AG20443 (cell line): ENCODE data around the gene SPTB.
A peak's percentile ranks its signal among the peaks of the same experiment; 100 is the strongest.

ENCODE experiments used
- DNase-seq: peaks from one replicate; pipeline ENCODE4 v3.0.0; 2012; ENCODE audit warnings: low spot score, mixed read lengths

Gene SPTB

DNA sequence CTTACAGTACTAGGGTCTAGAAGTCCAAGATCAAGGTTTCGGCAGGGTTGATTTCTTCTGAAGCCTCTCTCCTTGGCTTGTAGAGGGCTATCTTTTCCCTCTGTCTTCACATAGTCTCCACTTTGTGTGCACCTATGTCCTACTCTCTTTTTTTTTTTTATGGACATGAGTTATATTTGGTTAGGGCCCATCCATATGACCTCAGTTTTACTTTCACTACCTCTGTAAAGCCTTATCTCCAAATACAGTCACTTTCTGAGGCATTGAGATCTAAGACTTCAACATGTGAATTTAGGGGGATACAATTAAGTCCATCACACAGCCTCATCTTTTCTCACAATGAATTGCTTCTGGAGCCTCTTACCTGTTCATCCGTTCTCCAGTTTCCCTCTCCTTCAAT is 5.9 kb upstream of the SPTB start:
- DNase-seq = no peak

DNA sequence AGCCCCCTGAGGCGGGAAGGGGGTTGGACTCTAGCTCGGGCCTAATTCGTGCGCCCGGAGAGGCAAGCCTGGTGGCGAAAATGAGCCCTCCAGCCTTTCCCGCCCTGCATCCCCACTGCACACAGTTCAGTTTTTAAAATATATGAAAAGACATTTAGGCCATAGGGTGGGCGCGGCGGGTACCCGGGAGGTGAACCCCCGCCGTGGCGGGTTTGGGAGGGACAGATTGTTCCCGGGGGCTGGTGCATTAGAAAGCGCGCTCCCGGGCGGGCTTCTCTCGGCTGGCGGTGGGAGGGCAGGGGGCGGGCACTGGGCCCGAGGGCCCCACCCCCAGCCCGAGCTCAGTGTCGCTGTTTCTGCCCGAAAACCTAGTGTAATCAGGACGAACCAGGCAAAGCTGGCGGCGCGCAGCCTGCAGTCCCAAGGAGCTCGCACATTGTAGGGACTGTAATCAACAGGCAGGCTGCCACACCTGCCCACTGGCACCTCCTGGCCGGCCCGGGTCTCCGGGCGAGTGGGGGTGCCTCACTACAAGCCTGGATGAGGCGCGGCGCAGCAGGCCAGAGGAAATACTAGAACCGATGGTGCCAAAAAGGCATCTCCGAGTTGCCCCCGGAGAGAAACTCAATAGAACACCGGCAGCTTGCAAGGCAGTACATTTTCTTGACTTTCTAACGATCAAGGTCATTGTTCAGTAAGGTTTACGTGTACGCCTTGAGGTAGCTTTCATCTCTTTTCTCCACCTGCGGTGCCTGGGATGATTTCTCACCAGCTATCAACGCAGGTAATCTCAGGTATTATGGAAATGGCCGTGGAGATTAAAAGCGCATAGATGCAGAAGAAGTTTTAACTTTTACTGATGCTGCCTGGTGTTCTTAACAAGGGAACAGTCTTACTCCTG is 764 bp upstream of the SPTB start:
- DNase-seq = peak; percentile 47

DNA sequence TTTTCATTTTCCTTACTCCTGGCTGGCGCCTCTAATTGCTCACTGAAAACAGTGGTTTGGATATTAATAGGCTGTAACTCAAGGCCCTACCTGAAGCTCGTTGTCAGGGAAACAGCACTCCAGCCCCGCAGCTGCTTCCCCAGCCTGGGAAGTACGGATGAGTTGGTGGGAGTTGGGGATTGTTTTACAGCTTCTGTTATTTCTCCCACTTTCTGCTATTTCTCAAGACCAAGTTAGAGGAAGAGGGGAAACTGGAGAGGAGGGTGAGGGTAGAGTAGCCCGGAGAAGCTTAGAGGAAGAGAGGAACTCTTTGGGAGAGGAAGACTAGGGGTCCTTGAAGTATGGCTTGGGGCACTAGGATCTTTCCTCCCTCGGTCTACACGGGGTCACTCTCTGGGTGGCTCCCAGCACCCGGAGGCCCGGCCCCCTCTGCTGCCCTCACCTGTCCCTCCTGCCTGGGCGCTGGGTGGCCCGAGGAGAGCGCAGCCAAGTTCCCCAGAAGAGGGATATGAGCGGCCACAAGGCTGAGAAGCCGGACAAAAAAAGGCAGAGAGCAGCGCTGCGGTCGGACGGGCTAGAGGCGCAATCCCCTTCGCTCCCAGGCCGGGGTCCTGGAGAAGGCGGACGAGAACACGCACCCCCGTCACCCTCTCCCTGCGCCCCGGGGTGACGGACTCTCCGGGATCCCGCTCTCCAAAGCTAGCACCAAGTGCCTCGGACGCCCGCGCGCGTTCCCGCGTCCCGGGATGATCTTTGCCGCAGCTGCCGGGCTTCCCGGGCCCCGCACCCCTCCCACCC is 671 bp downstream of the SPTB start:
- DNase-seq = peak; percentile 26

DNA sequence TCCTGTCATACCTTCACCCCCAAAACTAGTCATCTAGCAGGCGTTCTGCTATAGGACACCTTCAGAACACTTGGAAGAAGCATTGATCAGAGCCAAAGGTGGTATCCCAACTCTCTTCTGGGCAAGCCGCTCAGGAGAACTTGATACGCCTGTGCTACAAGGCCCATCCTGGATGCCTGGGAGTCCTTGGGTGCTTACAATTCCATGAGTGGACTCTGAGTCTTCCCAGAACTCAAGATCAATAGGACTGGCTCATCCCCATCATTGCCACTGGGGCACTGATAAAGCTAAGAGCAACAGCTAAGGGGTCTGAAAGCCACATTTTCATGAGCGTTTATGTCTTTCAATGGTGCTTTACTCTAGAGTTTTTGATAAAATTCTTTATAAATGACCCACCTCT is 1.9 kb downstream of the SPTB start:
- DNase-seq = no peak

DNA sequence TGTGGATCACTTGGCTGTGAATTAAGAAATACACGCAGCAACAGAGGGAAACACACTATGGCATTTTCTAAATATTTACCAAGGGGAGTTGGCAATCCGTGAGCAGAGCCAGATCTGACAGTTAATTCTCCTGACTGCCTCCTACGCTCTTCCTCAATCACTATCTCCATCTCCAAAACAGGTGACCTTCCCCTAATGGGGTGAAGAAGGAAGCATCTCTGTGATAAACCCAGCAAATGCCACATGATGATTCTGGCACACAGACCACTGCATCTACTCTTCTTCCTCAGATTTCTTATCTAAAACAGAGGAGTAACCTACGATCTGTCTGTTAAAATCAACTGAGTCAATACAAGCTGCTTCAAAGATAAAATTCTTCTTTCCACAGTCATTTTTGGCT is 4.4 kb downstream of the SPTB start:
- DNase-seq = no peak

DNA sequence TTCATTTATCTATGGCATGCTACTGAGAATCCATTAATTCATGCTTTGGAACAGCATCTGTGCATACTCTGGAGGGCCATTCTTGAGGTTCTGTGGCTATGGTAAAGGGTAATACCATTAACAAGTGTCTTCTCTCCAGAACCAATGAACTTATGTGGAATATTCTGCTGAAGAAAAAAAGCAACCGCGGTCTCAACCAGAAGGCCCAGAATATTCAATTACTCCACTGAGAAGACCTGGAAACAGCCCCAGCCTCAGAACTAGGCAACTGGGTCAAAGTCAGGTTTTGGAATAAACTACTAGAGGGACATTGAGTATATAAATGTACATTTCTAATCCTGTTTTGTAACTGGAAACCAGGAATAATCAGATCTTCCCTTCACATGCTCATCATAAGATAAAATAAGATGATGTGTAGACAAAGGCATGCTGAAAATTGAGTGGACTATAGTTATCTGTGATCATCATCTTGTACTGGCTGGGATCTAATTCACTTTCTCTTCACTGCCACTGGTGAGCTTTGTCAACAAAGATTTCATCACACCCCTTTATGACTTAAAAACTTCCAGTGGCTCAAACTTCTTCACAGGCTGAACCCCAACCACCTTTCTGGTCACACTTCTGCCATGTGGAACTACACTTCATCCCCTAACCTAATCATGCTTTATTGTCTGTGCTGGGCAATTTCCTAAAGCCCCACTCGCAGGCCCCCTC is 6.0 kb downstream of the SPTB start:
- DNase-seq = no peak

DNA sequence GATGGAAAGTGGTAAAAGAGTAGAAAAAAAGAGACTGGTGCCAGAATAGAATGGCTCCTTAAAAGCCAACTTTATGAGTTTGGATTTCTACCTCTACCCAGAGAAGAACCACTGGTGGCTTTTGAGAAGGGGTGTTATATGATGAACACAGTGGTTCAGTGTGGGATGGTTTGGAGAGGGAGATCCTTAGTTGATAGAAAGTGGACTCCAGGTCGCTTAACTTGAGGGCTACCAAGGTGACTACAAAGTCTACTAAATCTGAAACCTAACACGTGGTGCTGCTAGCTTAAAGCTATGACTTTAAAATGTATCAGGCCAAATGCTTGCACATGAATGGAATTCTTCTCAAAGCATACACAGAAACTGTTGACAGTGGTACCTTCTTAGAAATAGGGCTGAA is 8.4 kb downstream of the SPTB start:
- DNase-seq = no peak

DNA sequence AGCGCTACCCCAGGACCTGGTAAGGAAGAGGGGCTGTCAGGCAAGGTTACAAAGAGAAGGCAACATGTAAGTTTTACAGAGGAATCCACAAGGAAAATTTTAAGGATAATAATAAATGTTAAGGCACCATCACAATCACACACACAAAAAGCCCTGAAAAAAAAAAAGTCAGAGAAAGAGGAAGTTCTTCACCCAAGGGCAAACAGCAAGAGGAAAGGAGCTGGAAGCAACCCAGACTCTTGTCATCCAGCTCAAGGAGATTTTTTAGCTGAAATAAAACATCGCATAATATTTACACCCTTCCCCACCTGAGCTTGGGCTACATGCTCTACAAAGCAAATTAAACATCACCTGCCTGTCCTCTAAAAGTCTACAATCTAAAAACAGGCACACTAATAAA is 9.5 kb downstream of the SPTB start:
- no peak for DNase-seq

DNA sequence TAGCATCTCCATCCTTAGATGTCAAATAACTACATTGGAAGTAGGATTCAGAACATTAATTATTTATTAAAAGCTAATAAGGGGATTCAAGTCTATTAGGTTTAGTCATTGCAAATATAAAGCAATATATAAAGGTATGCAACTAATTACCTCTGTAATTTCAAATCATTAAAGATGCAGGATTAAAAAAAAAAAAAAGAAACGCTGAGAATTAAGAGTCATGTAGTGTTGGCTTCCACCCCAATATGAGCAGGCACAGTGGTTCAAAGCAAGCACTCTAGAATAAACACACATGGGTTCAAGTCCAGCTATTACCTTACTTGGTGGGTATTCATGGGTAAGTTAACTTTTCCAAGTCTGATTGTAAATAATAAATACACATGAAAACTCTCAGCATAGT is 10.9 kb downstream of the SPTB start:
- no peak for DNase-seq

DNA sequence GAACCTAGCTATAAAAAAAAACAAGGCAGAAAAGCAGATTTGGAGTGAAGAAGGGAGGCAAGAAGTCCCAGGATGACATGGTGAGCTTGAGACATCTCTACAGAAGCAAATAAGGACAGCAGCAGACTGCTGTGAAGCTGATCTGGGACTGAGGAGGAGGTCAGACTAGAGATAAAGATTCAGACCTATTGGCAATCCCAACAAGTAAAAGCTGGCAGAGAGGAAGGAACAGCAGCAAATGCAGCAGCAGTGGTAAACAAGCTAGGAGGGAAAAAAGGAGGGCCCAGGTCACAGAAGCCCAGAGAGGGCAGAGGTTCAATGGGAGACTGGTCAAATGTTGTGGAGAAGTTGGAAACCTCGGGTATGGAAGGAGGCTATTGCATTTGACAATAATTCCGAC is 11.3 kb downstream of the SPTB start:
- no peak for DNase-seq

DNA sequence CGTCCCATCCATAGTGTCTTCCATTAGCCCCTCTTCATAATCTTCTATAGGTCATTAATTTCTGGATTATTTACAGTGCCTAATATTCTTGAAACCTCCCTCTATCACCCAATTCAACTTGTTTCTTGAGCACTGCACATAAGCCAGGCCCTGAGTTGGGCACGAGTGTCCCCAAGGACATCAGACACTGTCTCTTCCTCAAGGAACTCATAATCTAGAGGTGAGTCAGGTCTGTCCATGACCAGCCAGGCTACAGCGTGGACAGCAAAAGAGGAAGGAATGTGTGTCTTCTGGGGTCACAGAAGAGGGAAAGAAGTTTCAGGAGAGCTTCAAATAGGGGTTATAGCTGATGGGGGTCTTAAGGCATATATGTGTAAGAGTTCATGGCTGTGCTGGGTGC is 12.5 kb downstream of the SPTB start:
- DNase-seq = no peak

DNA sequence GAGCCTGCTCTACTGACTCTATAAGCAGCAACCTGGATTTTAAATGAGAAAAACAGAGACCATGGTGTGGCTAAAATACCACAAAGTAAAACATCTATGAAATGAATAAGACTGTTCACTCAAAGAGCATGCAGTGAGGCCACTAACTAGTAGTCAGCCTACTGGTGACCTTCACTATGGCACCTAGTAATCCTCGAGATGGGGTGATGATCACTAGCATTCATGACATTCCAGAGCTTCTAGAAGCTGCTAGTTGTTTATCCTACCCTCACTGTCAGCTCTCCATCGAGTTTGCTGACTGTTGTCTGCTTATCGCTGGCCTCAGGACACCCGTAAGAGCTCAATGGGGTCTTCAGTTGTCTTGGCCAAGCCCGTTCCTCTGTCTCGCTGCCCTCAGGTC is 13.7 kb downstream of the SPTB start:
- no peak for DNase-seq

DNA sequence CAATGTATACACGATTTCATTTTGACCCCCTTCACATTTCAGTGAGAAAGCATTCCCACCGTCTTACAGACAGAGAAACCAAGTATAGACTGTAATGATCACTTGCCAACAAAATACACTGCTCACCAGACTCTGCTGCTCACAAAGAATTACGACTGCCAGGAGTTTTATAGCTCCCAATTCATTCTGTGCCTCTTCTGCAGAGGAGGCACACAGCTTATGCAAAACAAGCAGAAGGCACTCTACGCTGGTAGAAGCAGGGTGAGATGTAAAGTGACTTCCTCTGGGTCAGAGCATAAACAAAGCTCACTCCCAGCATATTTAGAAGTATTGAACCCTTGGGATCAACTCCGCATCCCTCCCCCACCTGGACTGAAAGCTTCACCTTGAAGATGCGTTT is 14.6 kb downstream of the SPTB start:
- DNase-seq = no peak

DNA sequence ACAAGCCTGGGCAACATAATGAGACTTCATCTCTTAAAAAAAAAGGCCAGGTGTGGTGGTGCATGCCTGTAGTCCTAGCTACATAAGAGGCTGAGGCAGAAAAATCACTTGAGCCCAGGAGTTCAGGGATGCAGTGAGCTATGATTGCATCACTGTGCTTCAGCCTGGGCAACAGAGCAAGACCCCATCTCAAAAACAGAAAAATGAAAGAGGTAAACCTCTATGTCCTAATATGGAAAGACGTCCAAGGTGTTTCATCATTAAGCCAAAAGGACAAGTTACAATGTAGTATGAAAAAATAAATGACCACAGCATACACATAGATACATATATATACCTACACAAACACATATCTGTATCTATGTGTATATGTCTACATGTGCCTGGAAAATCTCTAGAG is 15.4 kb downstream of the SPTB start:
- DNase-seq = no peak

DNA sequence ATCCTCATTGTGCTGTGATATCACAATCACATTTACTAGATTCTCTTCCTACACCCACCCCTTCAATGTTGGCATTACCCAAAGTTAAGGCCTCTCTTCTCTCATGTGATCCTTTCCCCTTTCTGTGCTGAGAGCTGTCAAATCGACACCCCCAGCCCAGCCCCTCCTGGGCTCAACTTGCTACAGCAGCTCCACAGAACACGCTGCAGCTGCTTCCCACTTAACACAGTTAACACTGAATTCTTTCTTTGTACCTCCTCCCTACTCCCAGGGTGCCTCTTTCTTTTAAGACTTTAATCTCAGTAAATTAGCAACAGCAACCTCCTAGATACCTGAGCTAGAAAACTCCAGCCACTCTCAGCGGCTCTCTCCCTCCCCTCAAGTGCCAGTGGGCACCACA is 17.8 kb downstream of the SPTB start:
- no peak for DNase-seq

DNA sequence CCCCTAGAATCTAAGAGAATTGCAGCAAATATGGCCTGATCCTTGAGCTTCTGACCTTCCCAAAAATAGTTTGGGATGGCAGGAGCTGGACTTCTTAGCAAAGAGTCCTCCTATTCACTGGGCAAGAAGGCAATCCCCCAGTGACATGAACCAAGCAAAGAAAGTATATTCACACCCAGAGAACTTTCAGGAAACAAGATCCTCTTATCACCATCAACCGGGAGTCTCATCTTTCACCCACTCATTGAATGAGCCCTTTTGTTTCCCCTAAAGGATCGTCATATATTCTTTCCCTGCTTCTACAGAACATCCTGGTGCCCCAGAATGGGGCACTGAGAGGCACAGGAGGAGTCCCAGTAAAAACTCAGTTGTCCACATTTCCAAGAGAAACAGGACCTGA is 19.7 kb downstream of the SPTB start:
- no peak for DNase-seq

DNA sequence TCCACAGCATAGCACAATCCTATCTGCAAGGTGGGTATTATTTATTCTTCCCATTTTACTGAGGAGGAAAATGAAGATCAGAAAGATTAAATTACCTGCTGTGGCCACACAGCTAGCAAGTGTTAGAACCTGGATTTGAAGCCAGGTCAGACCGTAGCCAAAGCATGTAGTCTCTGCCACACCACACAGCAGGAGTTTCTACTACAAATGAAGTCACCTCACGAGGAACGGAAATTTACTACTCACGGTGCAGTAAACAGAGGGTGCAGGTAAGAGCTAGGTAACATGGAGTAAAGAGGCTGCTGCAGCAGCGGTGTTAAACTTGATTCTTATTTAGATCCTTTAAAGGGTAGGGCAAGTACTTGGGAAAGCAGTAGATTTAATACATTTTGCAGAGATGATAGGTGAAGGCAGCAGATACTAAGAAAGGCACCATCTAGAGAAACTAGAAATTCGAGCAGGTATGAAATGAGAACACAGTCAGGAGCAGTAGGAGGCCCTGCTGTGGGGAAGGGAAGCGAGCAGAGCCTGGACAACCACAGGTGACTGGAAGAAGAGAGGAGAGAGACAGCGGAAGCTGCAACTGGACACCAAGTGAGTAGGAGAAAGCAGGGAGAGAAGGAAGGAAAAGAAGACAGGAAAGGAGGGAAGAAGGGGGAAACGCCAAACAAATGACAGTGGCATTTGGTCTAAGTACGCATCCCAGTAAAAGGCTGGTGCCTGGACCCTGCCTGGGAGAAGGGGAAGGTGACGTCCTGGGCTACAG is 21.5 kb downstream of the SPTB start:
- DNase-seq = no peak

DNA sequence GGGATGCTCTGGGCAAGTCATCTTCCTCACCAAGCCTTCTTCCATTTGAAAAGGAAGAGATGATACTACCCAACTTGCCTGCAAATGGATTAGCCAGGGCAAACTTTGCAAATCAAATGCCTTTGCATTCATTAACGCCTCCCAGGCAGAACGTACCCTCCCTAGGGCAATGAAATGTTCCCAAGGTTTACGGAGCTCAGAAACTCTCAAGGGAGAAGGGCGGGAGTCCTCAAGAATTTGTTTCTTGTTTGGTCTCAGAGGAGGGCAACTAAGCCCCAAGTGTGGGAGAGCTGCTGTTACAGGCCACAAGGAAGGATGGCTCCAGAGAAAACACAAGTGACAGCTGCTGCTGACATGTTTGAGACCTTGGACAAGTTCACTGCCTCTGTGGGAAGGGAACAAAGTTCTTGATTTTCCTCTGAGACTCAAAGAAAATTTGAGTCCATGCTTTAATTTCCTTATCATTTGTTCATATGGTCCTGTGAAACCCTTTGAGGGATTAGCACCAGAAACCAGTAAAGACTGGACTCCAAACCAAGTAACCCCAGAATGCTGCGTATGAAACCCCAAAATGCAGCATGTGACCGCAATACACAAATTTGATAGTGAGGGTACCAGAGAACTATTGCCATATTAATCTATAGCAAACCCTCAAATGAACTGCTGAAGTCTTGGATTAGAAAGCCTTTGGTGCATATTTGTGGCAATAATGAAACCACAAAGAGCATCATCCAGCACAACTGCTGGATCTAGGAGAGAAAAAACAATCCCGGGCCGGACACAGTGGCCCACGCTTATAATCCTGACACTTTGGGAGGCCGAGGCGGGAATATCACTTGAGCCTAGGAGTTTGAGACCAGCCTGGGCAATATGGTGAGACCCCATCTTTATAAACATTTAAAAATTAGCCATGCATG is 22.9 kb downstream of the SPTB start:
- DNase-seq = no peak

DNA sequence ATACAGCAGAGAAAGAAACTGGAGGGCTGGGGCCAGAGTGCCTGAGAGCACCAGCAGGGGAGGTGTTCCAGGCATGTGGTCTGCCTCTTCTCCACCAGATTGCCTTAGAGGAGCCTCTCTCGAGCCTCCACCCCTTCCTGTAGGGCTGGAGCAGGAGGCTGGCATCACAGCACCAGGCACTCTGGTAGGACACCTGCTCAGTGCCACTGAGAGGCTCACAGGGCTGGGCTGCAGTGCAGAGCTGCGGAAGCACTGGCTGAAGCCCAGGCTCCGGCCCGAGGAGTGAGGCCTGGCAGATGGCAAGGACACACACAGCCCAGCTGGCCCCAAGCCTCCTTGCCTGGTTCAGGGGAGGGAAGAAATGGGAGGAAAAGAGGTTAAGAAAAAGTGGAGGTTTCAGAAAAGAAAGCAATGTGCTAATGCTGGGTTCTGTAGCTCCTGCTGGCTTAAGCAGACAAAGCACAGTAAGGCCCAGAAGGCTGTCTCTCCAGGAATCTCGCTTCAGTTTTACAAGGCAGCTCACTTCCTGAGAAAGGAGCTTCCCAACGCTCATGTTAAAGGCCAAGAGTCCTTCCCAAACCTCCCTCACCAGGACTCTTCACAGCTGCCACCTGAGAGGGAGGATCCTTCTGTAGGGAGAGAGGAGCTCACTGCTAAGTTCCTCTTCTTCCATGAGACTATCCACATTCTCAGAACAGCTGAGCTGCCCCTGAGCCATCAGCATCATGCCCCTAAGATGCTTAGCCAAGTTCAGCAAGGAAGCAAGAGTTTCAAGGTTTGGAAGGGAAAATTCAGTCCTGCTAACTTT is 23.8 kb downstream of the SPTB start:
- no peak for DNase-seq
